H1 (cell line): ENCODE results near the gene DCK. TPM values are rescaled to one million over a fixed set of nuclear protein-coding genes. Genes with fewer than 3 reads are reported as not detected.

Experiments
- CHD1 ChIP-seq: IDR thresholded peaks from 2 replicates; pipeline ENCODE4 v1.6.1; 2012; ENCODE audit warnings: low read depth, low read length, improper control_type of control experiment
- polyA plus RNA-seq, 7 experiments: library from polyadenylated mRNA; depleted of rRNA in 3 of 7; stranded (reverse) in 5 of 7; unstranded in 2 of 7; fragments of >200 nt in 5 of 7; fragments of 200-250 nt in 2 of 7; gene quantifications; 1 replicate in 5 of 7; 2 replicates in 1 of 7; 4 replicates in 1 of 7; pipeline versions ENCODE4 v1.2.1 to v1.2.3, GENCODE V29; 2011 to 2013; ENCODE audit warnings: missing spikeins in 2 of 7, mixed read lengths in 2 of 7
- total RNA-seq: library from RNA; stranded (reverse); fragmentation: NEBNext Ultra II Directional; extraction: Animal tissue kit (Norgen Biotek cat#: 25700); gene quantifications from 2 replicates; pipeline ENCODE4 v1.2.1, GENCODE V29; 2021
- TF ChIP-seq, protein P1 (sequence below): fragments of 300-600 bp; sonication (generic); IDR thresholded peaks from 2 replicates; pipeline ENCODE4 v1.7.1; 2012; ENCODE audit warnings: low read length, moderate library complexity, mild to moderate bottlenecking, inconsistent platforms; ENCODE audit not compliant: insufficient replicate concordance

The DCK gene
- total and polyA plus RNA-seq, 2 of the 8 experiments (the other 6 are each of a cell fraction or from before 2014, with no cell fraction given) = 4.8 to 18.1 TPM

DNA sequence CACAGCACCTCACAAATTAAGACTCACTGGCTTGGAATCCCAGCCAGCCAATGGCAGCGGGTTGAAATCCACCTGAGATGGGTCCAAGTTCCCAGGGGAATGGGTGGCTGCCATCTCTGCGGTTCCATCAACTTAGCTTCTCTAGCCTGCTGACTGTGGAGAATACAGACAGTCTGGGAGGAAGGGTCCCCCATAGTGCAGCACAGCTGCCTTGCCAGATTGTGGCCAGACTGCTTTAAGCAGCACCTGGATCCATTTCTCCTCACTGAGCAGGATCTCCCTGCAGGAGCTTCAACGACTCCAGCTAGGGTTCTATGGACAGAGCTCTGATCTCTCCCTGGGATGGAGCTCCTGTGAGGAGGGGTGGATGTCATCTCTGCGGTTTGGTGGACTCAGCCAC lies 51.8 kb downstream of the DCK start (continued):
- TF ChIP-seq, protein P1, sequence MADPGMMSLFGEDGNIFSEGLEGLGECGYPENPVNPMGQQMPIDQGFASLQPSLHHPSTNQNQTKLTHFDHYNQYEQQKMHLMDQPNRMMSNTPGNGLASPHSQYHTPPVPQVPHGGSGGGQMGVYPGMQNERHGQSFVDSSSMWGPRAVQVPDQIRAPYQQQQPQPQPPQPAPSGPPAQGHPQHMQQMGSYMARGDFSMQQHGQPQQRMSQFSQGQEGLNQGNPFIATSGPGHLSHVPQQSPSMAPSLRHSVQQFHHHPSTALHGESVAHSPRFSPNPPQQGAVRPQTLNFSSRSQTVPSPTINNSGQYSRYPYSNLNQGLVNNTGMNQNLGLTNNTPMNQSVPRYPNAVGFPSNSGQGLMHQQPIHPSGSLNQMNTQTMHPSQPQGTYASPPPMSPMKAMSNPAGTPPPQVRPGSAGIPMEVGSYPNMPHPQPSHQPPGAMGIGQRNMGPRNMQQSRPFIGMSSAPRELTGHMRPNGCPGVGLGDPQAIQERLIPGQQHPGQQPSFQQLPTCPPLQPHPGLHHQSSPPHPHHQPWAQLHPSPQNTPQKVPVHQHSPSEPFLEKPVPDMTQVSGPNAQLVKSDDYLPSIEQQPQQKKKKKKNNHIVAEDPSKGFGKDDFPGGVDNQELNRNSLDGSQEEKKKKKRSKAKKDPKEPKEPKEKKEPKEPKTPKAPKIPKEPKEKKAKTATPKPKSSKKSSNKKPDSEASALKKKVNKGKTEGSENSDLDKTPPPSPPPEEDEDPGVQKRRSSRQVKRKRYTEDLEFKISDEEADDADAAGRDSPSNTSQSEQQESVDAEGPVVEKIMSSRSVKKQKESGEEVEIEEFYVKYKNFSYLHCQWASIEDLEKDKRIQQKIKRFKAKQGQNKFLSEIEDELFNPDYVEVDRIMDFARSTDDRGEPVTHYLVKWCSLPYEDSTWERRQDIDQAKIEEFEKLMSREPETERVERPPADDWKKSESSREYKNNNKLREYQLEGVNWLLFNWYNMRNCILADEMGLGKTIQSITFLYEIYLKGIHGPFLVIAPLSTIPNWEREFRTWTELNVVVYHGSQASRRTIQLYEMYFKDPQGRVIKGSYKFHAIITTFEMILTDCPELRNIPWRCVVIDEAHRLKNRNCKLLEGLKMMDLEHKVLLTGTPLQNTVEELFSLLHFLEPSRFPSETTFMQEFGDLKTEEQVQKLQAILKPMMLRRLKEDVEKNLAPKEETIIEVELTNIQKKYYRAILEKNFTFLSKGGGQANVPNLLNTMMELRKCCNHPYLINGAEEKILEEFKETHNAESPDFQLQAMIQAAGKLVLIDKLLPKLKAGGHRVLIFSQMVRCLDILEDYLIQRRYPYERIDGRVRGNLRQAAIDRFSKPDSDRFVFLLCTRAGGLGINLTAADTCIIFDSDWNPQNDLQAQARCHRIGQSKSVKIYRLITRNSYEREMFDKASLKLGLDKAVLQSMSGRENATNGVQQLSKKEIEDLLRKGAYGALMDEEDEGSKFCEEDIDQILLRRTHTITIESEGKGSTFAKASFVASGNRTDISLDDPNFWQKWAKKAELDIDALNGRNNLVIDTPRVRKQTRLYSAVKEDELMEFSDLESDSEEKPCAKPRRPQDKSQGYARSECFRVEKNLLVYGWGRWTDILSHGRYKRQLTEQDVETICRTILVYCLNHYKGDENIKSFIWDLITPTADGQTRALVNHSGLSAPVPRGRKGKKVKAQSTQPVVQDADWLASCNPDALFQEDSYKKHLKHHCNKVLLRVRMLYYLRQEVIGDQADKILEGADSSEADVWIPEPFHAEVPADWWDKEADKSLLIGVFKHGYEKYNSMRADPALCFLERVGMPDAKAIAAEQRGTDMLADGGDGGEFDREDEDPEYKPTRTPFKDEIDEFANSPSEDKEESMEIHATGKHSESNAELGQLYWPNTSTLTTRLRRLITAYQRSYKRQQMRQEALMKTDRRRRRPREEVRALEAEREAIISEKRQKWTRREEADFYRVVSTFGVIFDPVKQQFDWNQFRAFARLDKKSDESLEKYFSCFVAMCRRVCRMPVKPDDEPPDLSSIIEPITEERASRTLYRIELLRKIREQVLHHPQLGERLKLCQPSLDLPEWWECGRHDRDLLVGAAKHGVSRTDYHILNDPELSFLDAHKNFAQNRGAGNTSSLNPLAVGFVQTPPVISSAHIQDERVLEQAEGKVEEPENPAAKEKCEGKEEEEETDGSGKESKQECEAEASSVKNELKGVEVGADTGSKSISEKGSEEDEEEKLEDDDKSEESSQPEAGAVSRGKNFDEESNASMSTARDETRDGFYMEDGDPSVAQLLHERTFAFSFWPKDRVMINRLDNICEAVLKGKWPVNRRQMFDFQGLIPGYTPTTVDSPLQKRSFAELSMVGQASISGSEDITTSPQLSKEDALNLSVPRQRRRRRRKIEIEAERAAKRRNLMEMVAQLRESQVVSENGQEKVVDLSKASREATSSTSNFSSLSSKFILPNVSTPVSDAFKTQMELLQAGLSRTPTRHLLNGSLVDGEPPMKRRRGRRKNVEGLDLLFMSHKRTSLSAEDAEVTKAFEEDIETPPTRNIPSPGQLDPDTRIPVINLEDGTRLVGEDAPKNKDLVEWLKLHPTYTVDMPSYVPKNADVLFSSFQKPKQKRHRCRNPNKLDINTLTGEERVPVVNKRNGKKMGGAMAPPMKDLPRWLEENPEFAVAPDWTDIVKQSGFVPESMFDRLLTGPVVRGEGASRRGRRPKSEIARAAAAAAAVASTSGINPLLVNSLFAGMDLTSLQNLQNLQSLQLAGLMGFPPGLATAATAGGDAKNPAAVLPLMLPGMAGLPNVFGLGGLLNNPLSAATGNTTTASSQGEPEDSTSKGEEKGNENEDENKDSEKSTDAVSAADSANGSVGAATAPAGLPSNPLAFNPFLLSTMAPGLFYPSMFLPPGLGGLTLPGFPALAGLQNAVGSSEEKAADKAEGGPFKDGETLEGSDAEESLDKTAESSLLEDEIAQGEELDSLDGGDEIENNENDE = no peak
- TF ChIP-seq CHD1 = no peak
